PFSK-1 (cell line): ENCODE data around the gene FER1L5.

ENCODE experiments used
- FOXP2 ChIP-seq: optimal IDR thresholded peaks from 2 replicates; pipeline ENCODE3; 2011; ENCODE audit warnings: borderline replicate concordance, control low read depth, inconsistent platforms; ENCODE audit not compliant: insufficient read depth; ENCODE audit errors: extremely low read length, extremely low read depth
- POLR2AphosphoS5 ChIP-seq: IDR thresholded peaks from 2 replicates; pipeline ENCODE4 v1.6.1; 2012; ENCODE audit warnings: low read depth, mild to moderate bottlenecking, control low read depth, low read length, moderate library complexity
- SIN3A ChIP-seq: IDR thresholded peaks from 2 replicates; pipeline ENCODE4 v1.6.1; 2012; ENCODE audit warnings: mild to moderate bottlenecking, low read length, moderate library complexity, borderline replicate concordance; ENCODE audit not compliant: insufficient read depth
- TAF1 ChIP-seq: IDR thresholded peaks from 2 replicates; pipeline ENCODE4 v1.6.1; 2012; ENCODE audit warnings: low read length, control low read depth, borderline replicate concordance; ENCODE audit not compliant: insufficient read depth
- TF ChIP-seq, protein P1 (sequence below), 2 experiments: IDR thresholded peaks; 2 replicates each; pipeline versions ENCODE4 v1.6.1 to v1.8.0; 2011 to 2012; ENCODE audit warnings: low read depth in 2 of 2, low read length in 2 of 2, control low read depth in 1 of 2, inconsistent platforms in 1 of 2, mild to moderate bottlenecking in 1 of 2, moderate library complexity in 1 of 2; ENCODE audit not compliant: insufficient read depth in 1 of 2

FER1L5 gene

DNA sequence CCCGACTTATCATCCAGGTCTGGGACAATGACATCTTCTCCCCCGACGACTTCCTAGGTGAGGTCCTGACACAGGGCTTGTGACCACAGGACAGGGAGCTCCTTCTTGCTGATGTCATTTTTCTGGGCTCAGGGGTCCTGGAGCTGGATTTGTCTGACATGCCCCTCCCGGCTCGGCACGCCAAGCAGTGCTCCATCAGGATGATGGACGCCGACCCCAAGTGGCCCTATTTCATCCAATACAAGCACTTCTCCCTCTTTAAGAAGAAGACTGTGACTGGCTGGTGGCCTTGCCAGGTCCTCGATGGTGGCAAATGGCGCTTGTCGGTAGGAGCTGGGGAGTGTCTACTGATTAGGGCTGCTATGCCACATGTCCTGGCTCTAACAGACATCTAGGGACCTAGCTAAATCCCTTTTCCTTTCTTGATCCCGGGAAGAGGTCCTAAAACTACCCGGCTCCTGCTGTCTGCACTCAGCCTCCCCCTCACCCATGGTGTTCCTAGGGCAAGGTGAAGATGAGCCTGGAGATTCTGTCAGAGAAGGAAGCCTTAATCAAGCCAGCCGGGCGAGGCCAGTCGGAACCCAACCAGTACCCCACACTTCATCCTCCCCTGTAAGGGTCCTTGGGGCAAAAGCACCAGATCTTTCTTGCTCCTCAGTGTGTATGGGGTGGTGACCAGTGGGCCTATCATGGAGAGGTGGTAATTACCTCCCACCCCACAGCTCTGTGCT is 60.6 kb downstream of the FER1L5 start:
- TF ChIP-seq FOXP2 (no peak), POLR2AphosphoS5 (no peak), SIN3A (no peak), TAF1 (no peak)
- TF ChIP-seq, protein P1, sequence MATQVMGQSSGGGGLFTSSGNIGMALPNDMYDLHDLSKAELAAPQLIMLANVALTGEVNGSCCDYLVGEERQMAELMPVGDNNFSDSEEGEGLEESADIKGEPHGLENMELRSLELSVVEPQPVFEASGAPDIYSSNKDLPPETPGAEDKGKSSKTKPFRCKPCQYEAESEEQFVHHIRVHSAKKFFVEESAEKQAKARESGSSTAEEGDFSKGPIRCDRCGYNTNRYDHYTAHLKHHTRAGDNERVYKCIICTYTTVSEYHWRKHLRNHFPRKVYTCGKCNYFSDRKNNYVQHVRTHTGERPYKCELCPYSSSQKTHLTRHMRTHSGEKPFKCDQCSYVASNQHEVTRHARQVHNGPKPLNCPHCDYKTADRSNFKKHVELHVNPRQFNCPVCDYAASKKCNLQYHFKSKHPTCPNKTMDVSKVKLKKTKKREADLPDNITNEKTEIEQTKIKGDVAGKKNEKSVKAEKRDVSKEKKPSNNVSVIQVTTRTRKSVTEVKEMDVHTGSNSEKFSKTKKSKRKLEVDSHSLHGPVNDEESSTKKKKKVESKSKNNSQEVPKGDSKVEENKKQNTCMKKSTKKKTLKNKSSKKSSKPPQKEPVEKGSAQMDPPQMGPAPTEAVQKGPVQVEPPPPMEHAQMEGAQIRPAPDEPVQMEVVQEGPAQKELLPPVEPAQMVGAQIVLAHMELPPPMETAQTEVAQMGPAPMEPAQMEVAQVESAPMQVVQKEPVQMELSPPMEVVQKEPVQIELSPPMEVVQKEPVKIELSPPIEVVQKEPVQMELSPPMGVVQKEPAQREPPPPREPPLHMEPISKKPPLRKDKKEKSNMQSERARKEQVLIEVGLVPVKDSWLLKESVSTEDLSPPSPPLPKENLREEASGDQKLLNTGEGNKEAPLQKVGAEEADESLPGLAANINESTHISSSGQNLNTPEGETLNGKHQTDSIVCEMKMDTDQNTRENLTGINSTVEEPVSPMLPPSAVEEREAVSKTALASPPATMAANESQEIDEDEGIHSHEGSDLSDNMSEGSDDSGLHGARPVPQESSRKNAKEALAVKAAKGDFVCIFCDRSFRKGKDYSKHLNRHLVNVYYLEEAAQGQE (IDR thresholded peaks at IDR 0.05; ENCODE audit: insufficient read depth in 1 of 2, low read depth in 2 of 2, low read length in 2 of 2), result no peak

DNA sequence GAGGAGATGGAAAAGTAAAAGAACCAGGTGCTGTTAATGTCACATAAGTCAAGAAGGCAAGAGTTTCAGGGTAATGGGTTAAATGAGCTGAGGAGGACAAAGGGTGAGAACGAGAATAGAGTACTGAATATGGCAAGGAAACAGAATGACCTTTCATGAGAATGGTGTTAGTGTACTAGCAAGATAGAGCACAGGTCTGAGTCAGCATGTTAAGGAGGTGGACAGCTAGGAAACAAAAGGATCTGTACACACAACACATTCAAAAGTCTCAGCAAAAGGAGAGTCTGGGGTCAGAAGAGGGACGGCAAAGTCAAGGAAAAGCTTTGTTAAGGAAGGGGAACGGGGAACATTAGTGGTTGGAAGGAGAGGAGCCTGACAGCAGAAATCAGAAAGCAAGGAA is 68.4 kb downstream of the FER1L5 start:
- TF ChIP-seq SIN3A (no peak), FOXP2 (no peak), TAF1 (no peak), POLR2AphosphoS5 (no peak)
- TF ChIP-seq, protein P1 (IDR thresholded peaks at IDR 0.05; ENCODE audit: insufficient read depth in 1 of 2, low read depth in 2 of 2, low read length in 2 of 2), result no peak

DNA sequence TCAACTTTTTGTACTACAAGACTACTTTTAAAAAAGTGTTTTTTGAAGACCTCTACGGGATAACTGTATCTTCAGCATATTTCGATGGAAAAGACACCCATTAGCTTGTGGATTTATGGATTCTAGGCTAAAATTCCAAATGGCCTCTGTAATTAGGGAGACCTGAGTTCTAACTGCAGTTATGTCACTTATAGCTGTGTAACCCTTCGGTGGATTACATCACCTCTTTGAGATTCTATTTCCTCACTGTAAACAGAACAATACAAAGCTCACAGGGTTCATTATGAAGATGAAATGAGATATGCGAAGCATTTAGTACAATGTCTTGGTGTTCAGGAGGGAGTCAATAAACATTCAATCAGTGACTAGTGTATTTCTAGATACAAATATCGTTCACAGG is 73.1 kb downstream of the FER1L5 start:
- no peak for TF ChIP-seq TAF1
- no peak for TF ChIP-seq POLR2AphosphoS5
- TF ChIP-seq, protein P1 (IDR thresholded peaks at IDR 0.05; ENCODE audit: insufficient read depth in 1 of 2, low read depth in 2 of 2, low read length in 2 of 2), result no peak
- no peak for TF ChIP-seq SIN3A
- no peak for TF ChIP-seq FOXP2

DNA sequence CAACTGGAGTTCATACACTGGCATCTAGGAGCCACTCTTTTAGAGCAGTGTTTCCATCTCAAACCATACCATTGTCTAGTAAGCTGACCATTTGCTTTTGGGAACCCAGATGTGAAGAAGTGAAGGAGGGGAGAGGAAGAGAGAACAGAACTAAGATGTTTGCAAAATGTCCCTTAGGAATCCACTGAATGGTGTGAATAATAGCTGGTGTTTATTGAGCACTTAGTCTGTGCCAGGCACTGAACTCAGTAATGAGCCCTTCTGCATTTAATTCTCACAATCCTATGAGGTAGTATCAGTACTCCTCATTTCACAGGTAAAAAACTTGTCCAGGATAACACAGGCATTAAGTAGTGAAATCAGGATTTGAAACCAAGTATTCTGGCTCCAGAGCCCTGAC is 73.8 kb downstream of the FER1L5 start:
- TF ChIP-seq POLR2AphosphoS5 (no peak), FOXP2 (no peak), TAF1 (no peak), SIN3A (no peak)
- TF ChIP-seq, protein P1 (IDR thresholded peaks at IDR 0.05; ENCODE audit: insufficient read depth in 1 of 2, low read depth in 2 of 2, low read length in 2 of 2), result no peak

DNA sequence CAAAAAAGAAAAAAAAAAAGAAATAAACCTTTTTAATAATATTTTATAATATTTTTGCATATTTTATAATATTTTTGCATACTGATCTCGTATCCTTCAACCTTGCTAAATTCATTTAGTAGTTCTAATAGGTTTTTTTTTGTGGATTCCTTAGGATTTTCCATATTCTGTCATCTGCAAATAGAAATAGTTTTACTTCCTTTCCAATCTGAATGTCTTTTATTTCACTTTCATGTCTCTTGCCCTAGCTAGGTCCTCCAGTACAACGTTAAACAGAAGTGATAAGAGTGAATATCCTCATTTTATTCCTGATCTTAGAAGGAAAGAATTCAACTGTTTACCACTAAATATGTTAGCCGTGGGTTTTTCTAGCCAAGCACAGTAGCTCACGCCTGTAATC is 83.6 kb downstream of the FER1L5 start:
- TF ChIP-seq TAF1, result no peak
- TF ChIP-seq, protein P1 (IDR thresholded peaks at IDR 0.05; ENCODE audit: insufficient read depth in 1 of 2, low read depth in 2 of 2, low read length in 2 of 2), result no peak
- no peak for TF ChIP-seq POLR2AphosphoS5
- no peak for TF ChIP-seq SIN3A
- no peak for TF ChIP-seq FOXP2
